K562 (cell line): Measurements from ENCODE around the gene NRM. TPM values are rescaled to one million over a fixed set of nuclear protein-coding genes. Genes with fewer than 3 reads are reported as not detected.

ENCODE experiments used
- CBX1 ChIP-seq: sonication (generic); IDR thresholded peaks from 2 replicates; pipeline ENCODE4 v1.6.1; 2016; ENCODE audit warnings: antibody characterized with exemption, low read depth, mild to moderate bottlenecking
- CBX2 ChIP-seq: fragments of 200-600 bp; sonication (generic); IDR thresholded peaks from one replicate; pipeline ENCODE4 v1.6.1; 2012; ENCODE audit warnings: mild to moderate bottlenecking, low read length, inconsistent platforms; ENCODE audit not compliant: insufficient read depth, poor library complexity, severe bottlenecking
- CEBPB ChIP-seq: fragments of 450-650 bp; IDR thresholded peaks from 2 replicates; pipeline ENCODE4 v1.6.1; 2016; ENCODE audit warnings: missing genetic modification characterization, missing compliant biosample characterization
- FOS ChIP-seq: IDR thresholded peaks from 3 replicates; pipeline ENCODE4 v1.6.1; 2011; ENCODE audit not compliant: insufficient read length; ENCODE audit errors: extremely low read depth
- FOSL1 ChIP-seq: fragments of 200-800 bp; sonication (Bioruptor generic); conservative IDR thresholded peaks from 2 replicates; pipeline ENCODE4 v1.6.1; 2016; ENCODE audit warnings: missing genetic modification characterization, missing compliant biosample characterization
- MAFK ChIP-seq: IDR thresholded peaks from 2 replicates; pipeline ENCODE4 v1.6.1; 2011; ENCODE audit warnings: low read length, improper control_type of control experiment
- MYBL2 ChIP-seq, 2 experiments: fragments of 450-650 bp in 1 of 2; sonication (generic) in 1 of 2; formaldehyde crosslinking in 1 of 2; IDR thresholded peaks; 2 replicates each; pipeline versions ENCODE4 v1.6.1 to v1.8.1; 2017 to 2022; ENCODE audit warnings: borderline replicate concordance in 1 of 2, inconsistent platforms in 1 of 2, low read depth in 1 of 2, mild to moderate bottlenecking in 1 of 2, missing genetic modification reagents in 1 of 2, moderate library complexity in 1 of 2
- POLR2AphosphoS5 ChIP-seq: IDR thresholded peaks from 2 replicates; pipeline ENCODE4 v1.6.1; 2011; ENCODE audit warnings: mild to moderate bottlenecking, low read depth, low read length, moderate library complexity; ENCODE audit not compliant: control insufficient read depth, insufficient read depth
- RB1 ChIP-seq: fragments of 450-650 bp; IDR thresholded peaks from 2 replicates; pipeline ENCODE4 v1.6.1; 2017; ENCODE audit warnings: low read depth, mild to moderate bottlenecking
- SMARCA4 ChIP-seq: fragments of 450-650 bp; IDR thresholded peaks from 2 replicates; pipeline ENCODE4 v1.6.1; 2016
- TEAD4 ChIP-seq, 2 experiments: sonication (generic) in 1 of 2; formaldehyde crosslinking in 1 of 2; IDR thresholded peaks; 2 replicates each; pipeline versions ENCODE4 v1.6.1 to v1.8.0; 2012 to 2022; ENCODE audit warnings: borderline replicate concordance in 1 of 2, inconsistent platforms in 1 of 2, low read length in 1 of 2, mild to moderate bottlenecking in 1 of 2, missing genetic modification reagents in 1 of 2
- polyA plus RNA-seq, 8 experiments: library from polyadenylated mRNA; depleted of rRNA in 4 of 8; stranded (reverse) in 5 of 8; unstranded in 3 of 8; fragments of >200 nt; fragmentation: Nextera tagmentation in 2 of 8; fragmentation: Illumina TruSeq in 1 of 8; extraction: Ambion mirVana in 2 of 8; extraction: Trizol in 1 of 8; gene quantifications; 2 replicates each; pipeline versions ENCODE4 v1.2.1 to v1.2.3, GENCODE V29; 2011 to 2014; ENCODE audit warnings: inconsistent platforms in 1 of 8, missing spikeins in 1 of 8
- total RNA-seq, 7 experiments: library from RNA; depleted of rRNA in 6 of 7; stranded (reverse); fragments of >200 nt in 6 of 7; fragmentation: Illumina TruSeq in 2 of 7; extraction: Trizol in 2 of 7; gene quantifications; 2 replicates each; pipeline versions ENCODE4 v1.2.1 to v1.2.3, GENCODE V29; 2011 to 2021; ENCODE audit warnings: low replicate concordance in 1 of 7
- TF ChIP-seq, protein P1 (sequence below), 2 experiments: fragments of 450-650 bp; conservative IDR thresholded peaks; 2 replicates each; pipeline ENCODE4 v1.6.1; 2017; ENCODE audit warnings: mild to moderate bottlenecking in 2 of 2, moderate library complexity in 2 of 2
- TF ChIP-seq, protein P2 (sequence below): fragments of 450-650 bp; IDR thresholded peaks from 2 replicates; pipeline ENCODE4 v1.6.1; 2014; ENCODE audit warnings: low read depth, mild to moderate bottlenecking, moderate library complexity, borderline replicate concordance
- TF ChIP-seq, protein P3 (sequence below): fragments of 450-650 bp; IDR thresholded peaks from 2 replicates; pipeline ENCODE4 v1.7.0; 2016; ENCODE audit warnings: borderline replicate concordance
- TF ChIP-seq, protein P4 (sequence below): fragments of 200-800 bp; sonication (Bioruptor generic); IDR thresholded peaks from 2 replicates; pipeline ENCODE4 v1.6.1; 2016; ENCODE audit warnings: missing genetic modification characterization, missing compliant biosample characterization

NRM gene
- total and polyA plus RNA-seq, 9 of the 15 experiments (the other 6 are each of a cell fraction or from before 2014, with no cell fraction given): 9.7 to 58.2 (median 18.1) TPM

DNA sequence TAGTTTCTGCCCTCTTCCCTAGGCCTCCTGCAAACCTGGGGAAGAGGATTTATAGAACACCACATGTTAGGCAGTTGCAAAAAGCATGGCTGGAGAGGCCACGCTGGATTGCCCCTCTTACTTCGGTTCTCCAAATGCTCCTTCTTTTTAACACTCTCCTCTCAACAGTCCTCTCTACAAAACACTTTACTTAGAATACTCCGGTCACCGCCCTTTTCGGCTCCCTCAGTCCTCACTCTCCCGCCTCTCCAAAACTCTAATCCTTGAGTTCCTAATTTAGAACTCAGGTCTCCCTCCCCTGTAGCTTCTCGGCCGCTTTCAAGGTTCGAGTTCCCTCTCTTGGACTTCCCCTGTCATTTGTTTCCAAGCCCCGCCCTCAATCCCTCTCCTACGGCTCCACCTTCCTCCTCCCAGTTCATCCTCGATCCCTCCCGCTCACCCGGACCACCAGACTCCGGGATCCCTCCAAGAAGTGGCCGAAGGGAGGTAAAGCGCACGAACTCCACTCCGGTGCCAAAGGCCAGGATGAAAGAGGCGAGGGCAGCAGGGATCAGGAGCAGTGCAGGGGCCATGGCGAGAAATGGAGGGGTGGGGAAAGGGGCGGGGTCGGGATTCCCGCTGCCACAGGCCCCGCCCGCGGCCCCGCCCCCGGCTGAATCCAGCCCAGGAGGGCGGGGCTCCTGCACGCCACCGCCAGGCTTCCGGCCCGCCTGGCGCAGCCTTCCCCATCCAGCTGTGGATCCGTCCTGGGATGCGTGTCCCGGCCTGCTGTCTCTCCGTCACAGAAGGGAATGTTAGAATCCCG is at the start of gene NRM (continued):
- TF ChIP-seq CBX2: no peak
- peak; percentile 71 for TF ChIP-seq RB1
- TF ChIP-seq TEAD4 (IDR thresholded peaks at IDR 0.05; ENCODE audit: low read length): peak; percentile 31; the same call in 1 of the 2 replicates
- TF ChIP-seq TEAD4 (CRISPR knock-in tag; IDR thresholded peaks at IDR 0.05; ENCODE audit: borderline replicate concordance): no peak
- no peak for TF ChIP-seq MAFK
- peak; percentile 42 for TF ChIP-seq SMARCA4
- TF ChIP-seq, protein P1, sequence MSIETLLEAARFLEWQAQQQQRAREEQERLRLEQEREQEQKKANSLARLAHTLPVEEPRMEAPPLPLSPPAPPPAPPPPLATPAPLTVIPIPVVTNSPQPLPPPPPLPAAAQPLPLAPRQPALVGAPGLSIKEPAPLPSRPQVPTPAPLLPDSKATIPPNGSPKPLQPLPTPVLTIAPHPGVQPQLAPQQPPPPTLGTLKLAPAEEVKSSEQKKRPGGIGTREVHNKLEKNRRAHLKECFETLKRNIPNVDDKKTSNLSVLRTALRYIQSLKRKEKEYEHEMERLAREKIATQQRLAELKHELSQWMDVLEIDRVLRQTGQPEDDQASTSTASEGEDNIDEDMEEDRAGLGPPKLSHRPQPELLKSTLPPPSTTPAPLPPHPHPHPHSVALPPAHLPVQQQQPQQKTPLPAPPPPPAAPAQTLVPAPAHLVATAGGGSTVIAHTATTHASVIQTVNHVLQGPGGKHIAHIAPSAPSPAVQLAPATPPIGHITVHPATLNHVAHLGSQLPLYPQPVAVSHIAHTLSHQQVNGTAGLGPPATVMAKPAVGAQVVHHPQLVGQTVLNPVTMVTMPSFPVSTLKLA (conservative IDR thresholded peaks at IDR 0.05): no peak
- 0 out of 2 replicates have a peak, but pooled peaks have one; percentile 11 for TF ChIP-seq FOSL1 (tag)
- peak; percentile 43; the same call in 1 of the 2 replicates for TF ChIP-seq POLR2AphosphoS5
- no peak for TF ChIP-seq MYBL2 (IDR thresholded peaks at IDR 0.05; ENCODE audit: low read depth)
- no peak for TF ChIP-seq MYBL2 (CRISPR knock-in tag; IDR thresholded peaks at IDR 0.05; ENCODE audit: borderline replicate concordance)
- no peak for TF ChIP-seq FOS
- TF ChIP-seq, protein P2, sequence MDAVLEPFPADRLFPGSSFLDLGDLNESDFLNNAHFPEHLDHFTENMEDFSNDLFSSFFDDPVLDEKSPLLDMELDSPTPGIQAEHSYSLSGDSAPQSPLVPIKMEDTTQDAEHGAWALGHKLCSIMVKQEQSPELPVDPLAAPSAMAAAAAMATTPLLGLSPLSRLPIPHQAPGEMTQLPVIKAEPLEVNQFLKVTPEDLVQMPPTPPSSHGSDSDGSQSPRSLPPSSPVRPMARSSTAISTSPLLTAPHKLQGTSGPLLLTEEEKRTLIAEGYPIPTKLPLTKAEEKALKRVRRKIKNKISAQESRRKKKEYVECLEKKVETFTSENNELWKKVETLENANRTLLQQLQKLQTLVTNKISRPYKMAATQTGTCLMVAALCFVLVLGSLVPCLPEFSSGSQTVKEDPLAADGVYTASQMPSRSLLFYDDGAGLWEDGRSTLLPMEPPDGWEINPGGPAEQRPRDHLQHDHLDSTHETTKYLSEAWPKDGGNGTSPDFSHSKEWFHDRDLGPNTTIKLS: 0 out of 2 replicates have a peak, but pooled peaks have one; percentile 13
- TF ChIP-seq CBX1: no peak
- no peak for TF ChIP-seq CEBPB (tag)
- TF ChIP-seq, protein P3, sequence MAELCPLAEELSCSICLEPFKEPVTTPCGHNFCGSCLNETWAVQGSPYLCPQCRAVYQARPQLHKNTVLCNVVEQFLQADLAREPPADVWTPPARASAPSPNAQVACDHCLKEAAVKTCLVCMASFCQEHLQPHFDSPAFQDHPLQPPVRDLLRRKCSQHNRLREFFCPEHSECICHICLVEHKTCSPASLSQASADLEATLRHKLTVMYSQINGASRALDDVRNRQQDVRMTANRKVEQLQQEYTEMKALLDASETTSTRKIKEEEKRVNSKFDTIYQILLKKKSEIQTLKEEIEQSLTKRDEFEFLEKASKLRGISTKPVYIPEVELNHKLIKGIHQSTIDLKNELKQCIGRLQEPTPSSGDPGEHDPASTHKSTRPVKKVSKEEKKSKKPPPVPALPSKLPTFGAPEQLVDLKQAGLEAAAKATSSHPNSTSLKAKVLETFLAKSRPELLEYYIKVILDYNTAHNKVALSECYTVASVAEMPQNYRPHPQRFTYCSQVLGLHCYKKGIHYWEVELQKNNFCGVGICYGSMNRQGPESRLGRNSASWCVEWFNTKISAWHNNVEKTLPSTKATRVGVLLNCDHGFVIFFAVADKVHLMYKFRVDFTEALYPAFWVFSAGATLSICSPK: no peak
- TF ChIP-seq, protein P4, sequence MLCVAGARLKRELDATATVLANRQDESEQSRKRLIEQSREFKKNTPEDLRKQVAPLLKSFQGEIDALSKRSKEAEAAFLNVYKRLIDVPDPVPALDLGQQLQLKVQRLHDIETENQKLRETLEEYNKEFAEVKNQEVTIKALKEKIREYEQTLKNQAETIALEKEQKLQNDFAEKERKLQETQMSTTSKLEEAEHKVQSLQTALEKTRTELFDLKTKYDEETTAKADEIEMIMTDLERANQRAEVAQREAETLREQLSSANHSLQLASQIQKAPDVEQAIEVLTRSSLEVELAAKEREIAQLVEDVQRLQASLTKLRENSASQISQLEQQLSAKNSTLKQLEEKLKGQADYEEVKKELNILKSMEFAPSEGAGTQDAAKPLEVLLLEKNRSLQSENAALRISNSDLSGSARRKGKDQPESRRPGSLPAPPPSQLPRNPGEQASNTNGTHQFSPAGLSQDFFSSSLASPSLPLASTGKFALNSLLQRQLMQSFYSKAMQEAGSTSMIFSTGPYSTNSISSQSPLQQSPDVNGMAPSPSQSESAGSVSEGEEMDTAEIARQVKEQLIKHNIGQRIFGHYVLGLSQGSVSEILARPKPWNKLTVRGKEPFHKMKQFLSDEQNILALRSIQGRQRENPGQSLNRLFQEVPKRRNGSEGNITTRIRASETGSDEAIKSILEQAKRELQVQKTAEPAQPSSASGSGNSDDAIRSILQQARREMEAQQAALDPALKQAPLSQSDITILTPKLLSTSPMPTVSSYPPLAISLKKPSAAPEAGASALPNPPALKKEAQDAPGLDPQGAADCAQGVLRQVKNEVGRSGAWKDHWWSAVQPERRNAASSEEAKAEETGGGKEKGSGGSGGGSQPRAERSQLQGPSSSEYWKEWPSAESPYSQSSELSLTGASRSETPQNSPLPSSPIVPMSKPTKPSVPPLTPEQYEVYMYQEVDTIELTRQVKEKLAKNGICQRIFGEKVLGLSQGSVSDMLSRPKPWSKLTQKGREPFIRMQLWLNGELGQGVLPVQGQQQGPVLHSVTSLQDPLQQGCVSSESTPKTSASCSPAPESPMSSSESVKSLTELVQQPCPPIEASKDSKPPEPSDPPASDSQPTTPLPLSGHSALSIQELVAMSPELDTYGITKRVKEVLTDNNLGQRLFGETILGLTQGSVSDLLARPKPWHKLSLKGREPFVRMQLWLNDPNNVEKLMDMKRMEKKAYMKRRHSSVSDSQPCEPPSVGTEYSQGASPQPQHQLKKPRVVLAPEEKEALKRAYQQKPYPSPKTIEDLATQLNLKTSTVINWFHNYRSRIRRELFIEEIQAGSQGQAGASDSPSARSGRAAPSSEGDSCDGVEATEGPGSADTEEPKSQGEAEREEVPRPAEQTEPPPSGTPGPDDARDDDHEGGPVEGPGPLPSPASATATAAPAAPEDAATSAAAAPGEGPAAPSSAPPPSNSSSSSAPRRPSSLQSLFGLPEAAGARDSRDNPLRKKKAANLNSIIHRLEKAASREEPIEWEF: no peak
